GM11168 (cell line): ENCODE data around the gene SLC25A23.
"Not testable (repeated sequence)": the region's sequence is repeated elsewhere in the genome, so short reads cannot be mapped to it uniquely, and the experiment has no call there.

ENCODE experiments used
- in situ Hi-C: fragments of 300-500 bp; cut with MboI; formaldehyde crosslinking; loops from one replicate; pipeline ENCODE4 v1.12.0; 2022; ENCODE audit warnings: low sequenced_read_pairs; ENCODE audit not compliant: unreplicated experiment

SLC25A23 gene

DNA sequence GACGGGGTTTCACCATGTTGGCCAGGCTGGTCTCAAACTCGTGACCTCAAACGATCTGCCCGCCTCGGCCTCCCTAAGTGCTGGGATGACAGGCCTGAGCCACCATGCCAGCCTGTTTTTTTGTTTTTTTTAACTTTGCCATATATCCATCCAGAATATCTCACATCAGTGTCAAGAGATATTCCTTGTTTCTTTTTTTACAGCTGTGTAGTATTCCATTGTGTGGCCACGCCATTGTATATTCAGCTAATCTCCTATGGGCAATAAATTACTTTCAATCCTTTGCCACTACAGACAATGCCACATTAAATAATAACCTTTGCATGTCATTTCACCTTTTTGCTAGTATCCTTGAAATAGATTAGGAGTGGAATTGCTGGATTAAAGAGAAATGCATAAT, 50.2 kb downstream of the SLC25A23 start:
- in situ Hi-C loops: no loop called here

DNA sequence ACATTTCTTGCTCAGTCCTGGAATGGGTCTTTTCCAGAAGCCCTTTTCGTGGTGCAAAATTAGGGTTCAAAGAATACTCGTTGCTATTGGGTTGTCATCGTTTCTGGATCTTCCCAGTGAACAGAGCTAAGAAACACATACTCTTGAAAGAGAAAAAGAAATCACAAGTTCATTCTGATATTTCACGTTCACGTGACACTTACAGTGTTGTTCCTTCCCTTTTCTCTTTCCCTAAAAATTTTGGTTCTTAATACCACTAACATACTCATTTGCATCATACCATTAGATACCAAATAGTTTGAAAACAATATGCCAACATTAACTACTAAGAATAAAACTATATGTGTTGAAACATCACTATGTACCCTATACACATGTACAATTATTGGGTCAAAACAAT, 53.2 kb downstream of the SLC25A23 start:
- in situ Hi-C loops: no loop called here

DNA sequence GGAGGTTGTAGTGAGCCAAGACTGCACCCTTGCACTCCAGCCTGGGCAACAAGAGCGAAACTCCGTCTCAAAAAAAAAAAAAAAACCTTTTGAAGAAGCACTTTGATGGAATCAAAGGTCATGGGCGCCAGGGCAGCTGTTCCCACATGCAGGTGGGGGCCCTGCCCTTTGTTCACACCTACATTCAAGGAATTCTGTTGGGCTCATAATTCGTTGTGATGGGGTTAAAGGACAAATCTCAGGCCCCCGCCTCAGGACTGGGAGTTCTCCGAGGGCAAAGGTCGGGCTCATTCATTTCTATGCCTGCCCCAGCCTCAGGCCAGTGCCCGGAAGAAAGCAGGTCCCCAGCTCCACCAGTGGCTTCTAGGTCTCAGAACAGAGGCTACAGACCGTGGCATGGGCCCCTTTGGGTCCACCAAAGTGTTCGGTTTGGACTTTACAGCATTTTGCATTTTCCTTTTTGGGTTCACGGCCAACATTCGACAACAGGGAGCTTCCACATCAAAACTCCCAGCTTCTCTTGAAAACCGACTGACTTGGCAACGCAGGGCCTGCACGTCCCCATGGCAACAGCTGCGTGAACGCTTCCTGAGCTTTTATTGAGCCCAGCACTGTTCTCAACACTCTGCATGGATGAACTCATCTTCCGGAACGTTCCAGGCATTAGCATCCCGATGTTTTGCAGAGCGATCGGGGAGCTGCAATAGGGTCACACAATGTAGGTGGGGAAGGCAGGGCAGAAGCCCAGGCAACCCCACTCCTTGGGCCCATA, 56.6 kb downstream of the SLC25A23 start:
- in situ Hi-C loops: no loop called here

DNA sequence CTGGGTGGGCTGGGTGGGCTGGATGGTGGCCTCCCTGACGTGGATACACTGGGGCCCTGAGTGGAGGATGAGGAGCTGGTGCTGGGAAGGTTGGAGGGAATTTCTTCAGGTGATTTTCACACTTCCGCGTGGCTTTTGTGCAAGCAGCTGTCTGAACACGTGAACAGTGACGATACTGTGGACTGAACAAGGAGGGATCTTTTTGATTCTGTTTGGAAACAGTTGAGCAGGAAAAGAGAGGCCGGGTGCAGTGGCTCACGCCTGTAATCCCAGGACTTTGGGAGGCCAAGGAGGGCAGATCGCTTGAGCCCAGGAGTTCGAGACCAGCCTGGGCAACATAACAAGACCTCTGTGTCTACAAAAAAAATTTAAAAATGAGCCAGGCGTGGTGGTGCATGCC, 57.5 kb downstream of the SLC25A23 start:
- in situ Hi-C loops: no loop called here

DNA sequence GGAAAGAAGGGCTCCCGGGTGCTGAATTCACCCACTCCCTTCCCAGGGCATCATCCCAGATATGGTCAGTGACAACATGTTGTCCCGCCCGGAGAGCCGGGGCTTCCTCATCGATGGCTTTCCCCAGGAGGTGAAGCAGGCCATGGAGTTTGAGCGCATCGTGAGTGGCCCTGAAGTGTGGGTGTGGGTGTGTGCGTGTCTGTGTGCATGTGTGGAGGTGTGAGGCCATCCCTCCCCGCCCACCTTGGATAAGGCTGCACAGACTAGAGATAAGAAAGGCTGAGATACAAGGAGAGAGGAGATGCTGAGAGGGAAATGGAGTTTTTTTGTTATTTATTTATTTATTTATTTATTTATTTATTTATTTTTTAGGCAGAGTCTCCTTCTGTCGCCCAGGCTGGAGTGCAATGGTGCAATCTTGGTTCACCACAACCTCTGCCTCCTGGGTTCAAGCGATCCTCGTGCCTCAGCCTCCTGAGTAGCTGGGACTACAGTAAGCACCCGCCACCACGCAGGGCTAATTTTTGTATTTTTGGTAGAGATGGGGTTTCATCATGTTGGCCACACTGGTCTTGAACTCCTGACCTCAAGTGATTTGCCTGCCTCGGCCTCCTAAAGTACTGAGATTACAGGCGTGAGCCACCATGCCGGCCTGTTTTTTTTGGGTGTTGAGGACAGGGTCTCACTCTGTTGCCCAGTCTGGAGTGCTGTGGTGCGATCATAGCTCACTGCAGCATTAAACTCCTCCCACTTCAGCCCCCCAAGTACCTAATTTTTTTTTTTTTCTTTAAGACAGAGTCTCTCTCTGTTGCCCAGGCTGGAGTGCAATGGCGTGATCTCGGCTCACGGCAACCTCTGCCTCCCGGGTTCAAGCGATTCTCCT, 59.3 kb downstream of the SLC25A23 start:
- in situ Hi-C loops: not testable (repeated sequence)

DNA sequence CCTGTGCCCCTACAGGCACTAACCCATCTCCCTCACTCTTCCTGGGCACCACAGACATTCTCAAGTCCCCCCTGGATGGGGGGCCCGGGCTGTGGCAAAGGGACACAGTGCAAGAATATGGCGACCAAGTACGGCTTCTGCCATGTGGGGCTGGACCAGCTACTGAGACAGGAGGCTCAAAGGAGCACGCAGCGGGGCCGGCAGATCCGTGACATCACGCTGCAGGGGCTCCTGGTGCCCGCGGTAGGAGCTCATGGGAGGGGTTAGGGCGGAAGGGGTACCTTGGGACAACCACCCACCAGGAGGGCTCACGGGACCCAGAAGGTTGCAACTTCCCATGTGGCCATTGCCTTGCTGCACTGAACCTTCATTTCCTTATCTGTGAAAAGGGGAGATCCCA, 63.3 kb downstream of the SLC25A23 start:
- in situ Hi-C loops: no loop called here

DNA sequence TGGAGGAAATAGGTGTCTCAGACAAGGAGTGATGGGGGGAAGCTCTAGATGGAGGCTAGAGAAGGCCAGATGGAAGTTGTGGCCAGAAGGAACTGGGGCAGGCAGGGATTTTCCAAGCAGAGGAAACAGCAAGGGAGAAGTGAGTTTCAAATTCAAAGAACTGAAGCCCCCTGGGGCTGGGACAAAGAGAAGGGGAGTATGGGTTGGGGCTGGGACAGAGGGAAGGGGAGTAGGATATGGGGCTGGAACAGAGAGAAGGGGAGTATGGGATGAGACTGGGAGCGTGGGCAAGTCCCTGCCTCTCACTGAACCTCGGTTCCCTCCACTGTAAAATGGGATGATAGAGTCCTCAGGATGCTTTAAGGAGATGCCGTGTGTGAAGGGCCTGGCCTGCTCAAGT, 64.8 kb downstream of the SLC25A23 start:
- in situ Hi-C loops: no loop called here

DNA sequence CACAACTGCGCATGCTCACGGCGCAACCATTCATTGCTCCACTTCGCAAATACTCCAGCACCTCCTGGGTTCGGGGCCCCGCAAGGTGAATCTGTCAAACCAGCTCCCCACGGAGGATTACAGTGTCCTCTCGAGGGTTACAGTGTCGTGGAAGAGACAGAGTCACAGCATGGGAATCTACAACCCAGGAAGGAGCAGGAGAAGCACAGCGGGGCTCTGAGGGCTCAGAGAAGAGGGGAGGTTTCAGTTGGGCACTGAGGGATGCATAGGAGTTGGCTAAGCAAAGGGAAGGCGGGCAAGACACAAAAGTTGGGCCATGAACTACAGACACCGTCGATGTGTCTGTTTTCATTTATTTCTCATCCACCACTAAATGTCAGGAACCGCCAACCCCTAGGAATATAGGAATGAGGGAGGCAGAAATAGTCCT, 65.6 kb downstream of the SLC25A23 start:
- in situ Hi-C loops: no loop called here

DNA sequence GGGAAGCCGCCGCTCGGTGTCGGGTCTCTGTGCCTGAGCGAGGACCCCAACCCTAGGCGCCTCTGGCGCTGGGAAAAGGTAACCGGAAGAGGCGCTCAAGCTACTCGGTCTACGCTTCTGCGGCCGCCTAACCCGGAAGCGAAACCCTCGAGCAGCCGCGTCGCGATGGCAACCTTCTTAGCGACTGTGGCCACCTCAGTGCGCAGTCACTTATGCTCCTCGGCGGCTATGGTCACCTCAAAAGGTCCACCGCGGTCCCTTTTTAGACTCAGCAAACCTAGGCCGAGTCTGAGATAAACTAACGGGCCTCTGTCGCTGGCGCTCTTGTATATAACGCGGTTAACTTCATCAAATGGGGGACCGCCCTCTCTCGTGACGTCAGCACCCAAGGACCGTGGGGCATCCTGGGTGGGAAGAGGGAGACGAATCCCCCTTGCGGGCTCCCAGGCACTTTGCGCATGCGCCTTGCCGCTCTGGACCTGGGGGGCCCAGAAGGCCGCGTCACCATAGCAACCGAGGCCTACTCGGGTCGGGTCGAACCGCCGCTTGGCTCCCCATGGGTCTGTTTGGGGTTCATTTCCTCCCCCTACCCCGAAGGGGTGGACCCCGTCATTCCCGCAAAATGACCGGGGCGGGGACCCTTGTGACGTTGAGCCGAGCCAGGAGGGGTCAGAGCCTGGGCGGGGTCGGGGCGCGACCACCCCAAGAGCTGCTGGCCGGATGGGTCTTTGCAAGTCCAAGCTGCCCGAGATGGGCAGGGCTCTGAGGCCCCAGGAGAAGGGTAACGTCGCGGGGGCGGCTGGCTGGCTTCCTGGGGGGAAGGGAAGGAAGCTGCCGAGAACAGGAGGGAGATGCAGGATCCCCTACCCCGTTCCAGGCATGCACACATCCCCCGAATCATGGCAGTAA, 66.3 kb downstream of the SLC25A23 start, which contains the start of gene GTF2F1:
Gene GTF2F1, minus strand, starts transcription at position 91 of the 909 bp plus-strand sequence. CDS start 169 bp downstream, outside the sequence.
- in situ Hi-C loops: no loop called here

DNA sequence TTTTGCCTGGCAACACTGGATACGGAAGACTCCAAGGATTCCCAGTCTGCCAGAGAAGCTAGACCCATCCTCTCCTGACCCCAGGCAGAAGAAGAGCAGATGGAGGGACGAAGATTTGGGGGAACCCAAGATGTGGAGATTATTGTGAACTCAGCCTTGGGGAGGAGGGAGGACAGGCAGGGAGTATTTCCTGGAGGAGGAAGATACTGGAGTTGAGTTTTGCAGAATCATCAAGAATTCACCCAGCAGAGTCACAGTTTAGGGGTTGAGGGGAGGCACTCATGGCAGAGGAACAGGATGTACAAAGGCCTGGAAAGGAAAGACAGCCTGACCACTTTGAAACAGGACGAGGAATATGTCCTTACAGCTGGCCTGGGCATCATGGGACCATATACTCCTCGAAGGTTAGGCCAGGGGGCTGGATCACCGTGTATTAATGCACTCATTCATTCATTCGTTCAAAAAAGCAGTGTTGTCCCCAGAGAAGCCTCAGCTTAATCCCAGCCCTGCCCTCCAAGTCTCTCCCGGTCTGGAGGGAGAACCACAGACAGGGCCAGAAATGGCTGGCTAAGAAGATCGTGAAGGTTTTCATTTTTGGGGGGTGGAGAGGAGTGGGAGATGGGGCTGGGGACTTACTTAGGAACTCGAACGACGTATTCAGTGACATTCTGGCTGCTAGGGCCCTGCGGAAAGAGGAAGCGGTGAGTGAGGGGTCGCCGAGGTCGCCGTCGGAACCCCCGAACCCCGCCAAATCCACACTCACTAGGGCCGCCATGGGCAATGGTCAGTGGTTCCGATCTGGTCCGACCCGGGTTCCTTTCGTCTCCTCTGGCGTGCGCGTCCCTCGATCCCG, 67.1 kb downstream of the SLC25A23 start:
- in situ Hi-C loops: no loop called here
